ENCODE data around the gene RNF32.

DNA sequence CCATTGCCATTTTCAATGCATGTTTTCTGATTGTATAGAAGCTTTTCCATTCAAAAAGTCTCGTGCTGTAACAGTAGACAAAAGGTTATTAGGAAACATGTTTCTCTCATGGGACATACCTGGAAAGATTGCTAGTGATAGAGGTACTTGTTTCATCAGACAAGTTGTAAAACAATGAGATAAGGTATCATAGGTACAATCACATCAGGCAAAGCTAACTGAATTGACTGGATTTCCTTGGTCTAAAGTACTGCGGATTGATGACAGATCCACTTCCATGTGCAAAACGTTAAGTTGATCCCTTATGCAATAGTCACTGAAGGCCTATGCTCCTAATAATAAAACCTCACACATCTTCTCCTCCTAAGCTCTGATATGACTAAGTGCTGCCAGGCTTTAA, 6.5 kb upstream of the RNF32 start:
- TF ChIP-seq, protein P1, sequence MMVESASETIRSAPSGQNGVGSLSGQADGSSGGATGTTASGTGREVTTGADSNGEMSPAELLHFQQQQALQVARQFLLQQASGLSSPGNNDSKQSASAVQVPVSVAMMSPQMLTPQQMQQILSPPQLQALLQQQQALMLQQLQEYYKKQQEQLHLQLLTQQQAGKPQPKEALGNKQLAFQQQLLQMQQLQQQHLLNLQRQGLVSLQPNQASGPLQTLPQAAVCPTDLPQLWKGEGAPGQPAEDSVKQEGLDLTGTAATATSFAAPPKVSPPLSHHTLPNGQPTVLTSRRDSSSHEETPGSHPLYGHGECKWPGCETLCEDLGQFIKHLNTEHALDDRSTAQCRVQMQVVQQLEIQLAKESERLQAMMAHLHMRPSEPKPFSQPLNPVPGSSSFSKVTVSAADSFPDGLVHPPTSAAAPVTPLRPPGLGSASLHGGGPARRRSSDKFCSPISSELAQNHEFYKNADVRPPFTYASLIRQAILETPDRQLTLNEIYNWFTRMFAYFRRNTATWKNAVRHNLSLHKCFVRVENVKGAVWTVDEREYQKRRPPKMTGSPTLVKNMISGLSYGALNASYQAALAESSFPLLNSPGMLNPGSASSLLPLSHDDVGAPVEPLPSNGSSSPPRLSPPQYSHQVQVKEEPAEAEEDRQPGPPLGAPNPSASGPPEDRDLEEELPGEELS (CRISPR knock-in tag; IDR thresholded peaks at IDR 0.05): no peak
- TF ChIP-seq, protein P2, sequence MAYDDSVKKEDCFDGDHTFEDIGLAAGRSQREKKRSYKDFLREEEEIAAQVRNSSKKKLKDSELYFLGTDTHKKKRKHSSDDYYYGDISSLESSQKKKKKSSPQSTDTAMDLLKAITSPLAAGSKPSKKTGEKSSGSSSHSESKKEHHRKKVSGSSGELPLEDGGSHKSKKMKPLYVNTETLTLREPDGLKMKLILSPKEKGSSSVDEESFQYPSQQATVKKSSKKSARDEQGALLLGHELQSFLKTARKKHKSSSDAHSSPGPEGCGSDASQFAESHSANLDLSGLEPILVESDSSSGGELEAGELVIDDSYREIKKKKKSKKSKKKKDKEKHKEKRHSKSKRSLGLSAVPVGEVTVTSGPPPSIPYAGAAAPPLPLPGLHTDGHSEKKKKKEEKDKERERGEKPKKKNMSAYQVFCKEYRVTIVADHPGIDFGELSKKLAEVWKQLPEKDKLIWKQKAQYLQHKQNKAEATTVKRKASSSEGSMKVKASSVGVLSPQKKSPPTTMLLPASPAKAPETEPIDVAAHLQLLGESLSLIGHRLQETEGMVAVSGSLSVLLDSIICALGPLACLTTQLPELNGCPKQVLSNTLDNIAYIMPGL (CRISPR knock-in tag; IDR thresholded peaks at IDR 0.05): no peak
- TF ChIP-seq, protein P3, sequence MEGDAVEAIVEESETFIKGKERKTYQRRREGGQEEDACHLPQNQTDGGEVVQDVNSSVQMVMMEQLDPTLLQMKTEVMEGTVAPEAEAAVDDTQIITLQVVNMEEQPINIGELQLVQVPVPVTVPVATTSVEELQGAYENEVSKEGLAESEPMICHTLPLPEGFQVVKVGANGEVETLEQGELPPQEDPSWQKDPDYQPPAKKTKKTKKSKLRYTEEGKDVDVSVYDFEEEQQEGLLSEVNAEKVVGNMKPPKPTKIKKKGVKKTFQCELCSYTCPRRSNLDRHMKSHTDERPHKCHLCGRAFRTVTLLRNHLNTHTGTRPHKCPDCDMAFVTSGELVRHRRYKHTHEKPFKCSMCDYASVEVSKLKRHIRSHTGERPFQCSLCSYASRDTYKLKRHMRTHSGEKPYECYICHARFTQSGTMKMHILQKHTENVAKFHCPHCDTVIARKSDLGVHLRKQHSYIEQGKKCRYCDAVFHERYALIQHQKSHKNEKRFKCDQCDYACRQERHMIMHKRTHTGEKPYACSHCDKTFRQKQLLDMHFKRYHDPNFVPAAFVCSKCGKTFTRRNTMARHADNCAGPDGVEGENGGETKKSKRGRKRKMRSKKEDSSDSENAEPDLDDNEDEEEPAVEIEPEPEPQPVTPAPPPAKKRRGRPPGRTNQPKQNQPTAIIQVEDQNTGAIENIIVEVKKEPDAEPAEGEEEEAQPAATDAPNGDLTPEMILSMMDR (IDR thresholded peaks at IDR 0.05): no peak
- TF ChIP-seq, protein P4, sequence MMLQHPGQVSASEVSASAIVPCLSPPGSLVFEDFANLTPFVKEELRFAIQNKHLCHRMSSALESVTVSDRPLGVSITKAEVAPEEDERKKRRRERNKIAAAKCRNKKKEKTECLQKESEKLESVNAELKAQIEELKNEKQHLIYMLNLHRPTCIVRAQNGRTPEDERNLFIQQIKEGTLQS (CRISPR knock-in tag; conservative IDR thresholded peaks at IDR 0.05): no peak
- TF ChIP-seq, protein P5, sequence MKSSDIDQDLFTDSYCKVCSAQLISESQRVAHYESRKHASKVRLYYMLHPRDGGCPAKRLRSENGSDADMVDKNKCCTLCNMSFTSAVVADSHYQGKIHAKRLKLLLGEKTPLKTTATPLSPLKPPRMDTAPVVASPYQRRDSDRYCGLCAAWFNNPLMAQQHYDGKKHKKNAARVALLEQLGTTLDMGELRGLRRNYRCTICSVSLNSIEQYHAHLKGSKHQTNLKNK (CRISPR knock-in tag; IDR thresholded peaks at IDR 0.05): no peak
- TF ChIP-seq ETV6 (CRISPR knock-in tag; IDR thresholded peaks at IDR 0.05): no peak
- no peak for TF ChIP-seq ZNF219 (CRISPR knock-in tag; IDR thresholded peaks at IDR 0.05; ENCODE audit: borderline replicate concordance)
- no peak for TF ChIP-seq FOXJ3 (CRISPR knock-in tag; IDR thresholded peaks at IDR 0.05; ENCODE audit: borderline replicate concordance)
- TF ChIP-seq, protein P6, sequence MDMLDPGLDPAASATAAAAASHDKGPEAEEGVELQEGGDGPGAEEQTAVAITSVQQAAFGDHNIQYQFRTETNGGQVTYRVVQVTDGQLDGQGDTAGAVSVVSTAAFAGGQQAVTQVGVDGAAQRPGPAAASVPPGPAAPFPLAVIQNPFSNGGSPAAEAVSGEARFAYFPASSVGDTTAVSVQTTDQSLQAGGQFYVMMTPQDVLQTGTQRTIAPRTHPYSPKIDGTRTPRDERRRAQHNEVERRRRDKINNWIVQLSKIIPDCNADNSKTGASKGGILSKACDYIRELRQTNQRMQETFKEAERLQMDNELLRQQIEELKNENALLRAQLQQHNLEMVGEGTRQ (CRISPR knock-in tag; IDR thresholded peaks at IDR 0.05): no peak
- no peak for TF ChIP-seq TEAD4 (CRISPR knock-in tag; IDR thresholded peaks at IDR 0.05)

Data from WTC11 (cell line).